Lower leg skin (tissue), 4 donors: ENCODE measurements around the gene CACNG1. TPM values are rescaled to one million over a fixed set of nuclear protein-coding genes. Genes with fewer than 3 reads are reported as not detected.

Experiments
- DNase-seq, 2 donors: peaks; one replicate each; pipeline ENCODE4 v3.0.0-alpha.2; 2019; ENCODE audit warnings: low spot score in 2 of 2
- H3K4me3 ChIP-seq: fragments of 200-600 bp; sonication (generic); 2 replicates; pipeline ENCODE4 v1.5.1; 2017; ENCODE audit warnings: mild to moderate bottlenecking, low read depth; ENCODE audit not compliant: poor library complexity, severe bottlenecking
- CTCF ChIP-seq, 3 donors: fragments of 450-650 bp; IDR thresholded peaks; one replicate each; pipeline ENCODE4 v1.5.1; 2016; ENCODE audit warnings: antibody characterized with exemption in 3 of 3, mild to moderate bottlenecking in 3 of 3, moderate library complexity in 2 of 3
- POLR2A ChIP-seq, 2 donors: fragments of 450-650 bp; IDR thresholded peaks; one replicate each; pipeline ENCODE4 v1.6.1; 2016 to 2017; ENCODE audit warnings: antibody characterized with exemption in 2 of 2, mild to moderate bottlenecking in 1 of 2, moderate library complexity in 1 of 2
- WGBS, 2 donors: methylation state at CpG; one replicate each; pipeline ENCODE4 v1.1.5; 2018; 5-methylcytosine and 5-hydroxymethylcytosine counted together
- intact Hi-C: fragments of 100-400 bp; cut with DNase I; formaldehyde crosslinking; loops from one replicate; pipeline ENCODE4 v1.15.0; 2023; ENCODE audit warnings: low total_unique reads
- total RNA-seq, 4 donors: library from RNA; depleted of rRNA; stranded (reverse); fragments of >200 nt; gene quantifications; one replicate each; pipeline ENCODE4 v1.1.0, GENCODE V29; 2016

The CACNG1 gene
- total RNA-seq, 4 donors from 2014 or later: not detected

- WGBS, 2 donors: 71 to 86% methylated on average over 16 to 17 of the region's 17 CpGs
- no peak for DNase-seq
- H3K4me3 ChIP-seq: no peak overlapping the region
- TF ChIP-seq POLR2A (IDR thresholded peaks at IDR 0.05) (no peak), CTCF (IDR thresholded peaks at IDR 0.05) (no peak)
- intact Hi-C loops: no loop called here
Observed at GRCh38 chr17:67016039-67016762, 28.2 kb upstream of the CACNG1 start.

GRCh38 chr17:67017910-67018309, 26.4 kb upstream of the CACNG1 start:
- 79 to 84% methylated on average over 14 of the region's 14 CpGs for WGBS, 2 donors
- DNase-seq: no peak
- TF ChIP-seq POLR2A (IDR thresholded peaks at IDR 0.05) (no peak), CTCF (IDR thresholded peaks at IDR 0.05) (no peak)
- intact Hi-C loops: no loop called here
- no peak overlapping the region for H3K4me3 ChIP-seq

- intact Hi-C loops: no loop called here
- no peak for DNase-seq
- 64 to 77% methylated on average over 12 of the region's 12 CpGs for WGBS, 2 donors
- no peak overlapping the region for H3K4me3 ChIP-seq
- TF ChIP-seq POLR2A (IDR thresholded peaks at IDR 0.05) (no peak), CTCF (IDR thresholded peaks at IDR 0.05) (no peak)
Observed at GRCh38 chr17:67018471-67019434, 25.6 kb upstream of the CACNG1 start.

GRCh38 chr17:67019809-67020208, 24.5 kb upstream of the CACNG1 start:
- H3K4me3 ChIP-seq: no peak overlapping the region
- intact Hi-C loops: no loop called here
- no peak for DNase-seq
- no peak for TF ChIP-seq POLR2A (IDR thresholded peaks at IDR 0.05)
- no peak for TF ChIP-seq CTCF (IDR thresholded peaks at IDR 0.05)
- WGBS, 2 donors: 73 to 82% methylated on average over 8 of the region's 8 CpGs

- DNase-seq: no peak
- 61% methylated on average over 11 of the region's 11 CpGs for WGBS, 2 donors
- intact Hi-C loops: no loop called here
- no peak overlapping the region for H3K4me3 ChIP-seq
- TF ChIP-seq POLR2A (IDR thresholded peaks at IDR 0.05) (no peak), CTCF (IDR thresholded peaks at IDR 0.05) (no peak)
Observed at GRCh38 chr17:67020293-67020766, 24.0 kb upstream of the CACNG1 start.
